ENCODE results near the gene TTLL9.

DNA sequence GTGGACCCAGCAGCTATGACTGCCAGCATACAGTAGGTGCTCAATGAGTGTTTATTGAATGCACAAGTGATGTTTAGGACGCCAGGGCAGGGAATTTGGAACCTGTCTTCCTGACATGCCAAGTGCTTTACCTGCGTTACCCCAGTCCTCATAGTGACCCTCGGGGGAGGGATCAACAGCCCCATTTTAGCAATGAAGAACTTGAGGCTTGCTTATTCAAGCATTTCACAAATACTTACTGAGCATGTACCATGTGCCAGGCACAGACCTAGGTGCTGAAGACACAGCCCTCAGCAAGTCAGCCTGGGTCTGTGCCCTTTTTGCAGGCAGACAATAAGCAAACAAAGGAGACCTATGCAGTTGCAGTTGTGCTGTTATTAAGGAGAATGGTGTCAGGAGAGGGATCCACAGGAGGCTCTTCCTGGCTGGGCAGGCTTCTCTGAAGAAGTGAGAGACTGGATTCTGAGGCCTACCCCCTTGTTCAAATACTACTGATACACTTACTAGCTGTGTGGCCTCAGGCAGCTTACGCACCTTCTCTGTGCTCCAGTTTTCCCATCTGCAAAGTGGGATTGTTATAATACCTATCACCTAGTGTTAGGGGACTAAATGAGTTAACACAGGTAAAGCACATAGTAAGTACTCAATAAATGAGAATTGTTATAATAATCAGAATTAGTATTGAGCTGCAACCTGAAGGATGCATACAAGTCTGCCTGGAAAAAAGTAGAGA is 39.8 kb downstream of the TTLL9 start:
- no peak for TF ChIP-seq CTCF (IDR thresholded peaks at IDR 0.05)
- TF ChIP-seq POLR2A (IDR thresholded peaks at IDR 0.05): no peak

All from upper lobe of left lung (tissue), 4 donors.